Measurements from ENCODE around the gene TMEM217.
A peak's percentile ranks its signal among the peaks of the same experiment; 100 is the strongest.
"Not testable (repeated sequence)": the region's sequence is repeated elsewhere in the genome, so short reads cannot be mapped to it uniquely, and the experiment has no call there.

The TMEM217 gene

GRCh38 chr6:37209461-37210205, 48.3 kb downstream of the TMEM217 start:
- DNase-seq: no peak

GRCh38 chr6:37208793-37209192, 49.2 kb downstream of the TMEM217 start:
- no peak for DNase-seq

- DNase-seq: peak; percentile 19
Measured at GRCh38 chr6:37207903-37208456, 50.0 kb downstream of the TMEM217 start.

DNA sequence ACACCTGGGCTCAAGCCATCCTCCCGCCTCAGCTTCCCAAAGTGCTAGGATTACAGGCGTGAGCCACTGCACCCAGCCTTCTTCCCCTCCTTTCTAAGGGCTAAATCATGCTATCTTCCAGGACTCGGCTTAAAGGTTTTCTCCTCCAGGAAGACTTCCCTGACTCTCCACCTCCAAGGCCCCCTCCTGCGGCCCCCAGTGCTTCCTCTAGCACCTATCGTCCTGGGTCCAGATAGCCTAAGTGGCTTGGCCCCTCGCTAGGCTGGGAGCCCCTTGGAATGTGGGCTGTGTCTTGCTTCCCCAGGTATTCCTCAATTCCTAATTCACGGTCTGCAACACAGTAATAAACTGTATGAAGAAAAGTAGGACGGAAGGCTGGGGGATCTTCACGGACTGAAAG, 51.3 kb downstream of the TMEM217 start:
- no peak for DNase-seq

DNA sequence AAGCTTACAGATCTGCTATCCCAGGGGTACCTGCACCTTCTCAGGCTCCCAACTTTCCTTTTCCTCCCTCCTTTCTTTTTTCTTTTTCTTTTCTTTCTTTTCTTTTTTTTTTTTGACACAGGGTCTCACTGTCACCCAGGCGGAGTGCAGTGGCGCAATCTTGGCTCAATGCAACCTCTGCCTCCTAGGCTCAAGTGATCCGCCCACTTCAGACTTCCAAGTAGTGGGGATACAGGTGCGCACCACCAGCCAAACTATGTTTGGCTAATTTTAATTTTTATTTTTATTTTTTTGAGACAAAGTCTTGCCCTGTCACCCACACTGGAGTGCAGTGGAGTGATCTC, 52.0 kb downstream of the TMEM217 start:
- DNase-seq: no peak

DNA sequence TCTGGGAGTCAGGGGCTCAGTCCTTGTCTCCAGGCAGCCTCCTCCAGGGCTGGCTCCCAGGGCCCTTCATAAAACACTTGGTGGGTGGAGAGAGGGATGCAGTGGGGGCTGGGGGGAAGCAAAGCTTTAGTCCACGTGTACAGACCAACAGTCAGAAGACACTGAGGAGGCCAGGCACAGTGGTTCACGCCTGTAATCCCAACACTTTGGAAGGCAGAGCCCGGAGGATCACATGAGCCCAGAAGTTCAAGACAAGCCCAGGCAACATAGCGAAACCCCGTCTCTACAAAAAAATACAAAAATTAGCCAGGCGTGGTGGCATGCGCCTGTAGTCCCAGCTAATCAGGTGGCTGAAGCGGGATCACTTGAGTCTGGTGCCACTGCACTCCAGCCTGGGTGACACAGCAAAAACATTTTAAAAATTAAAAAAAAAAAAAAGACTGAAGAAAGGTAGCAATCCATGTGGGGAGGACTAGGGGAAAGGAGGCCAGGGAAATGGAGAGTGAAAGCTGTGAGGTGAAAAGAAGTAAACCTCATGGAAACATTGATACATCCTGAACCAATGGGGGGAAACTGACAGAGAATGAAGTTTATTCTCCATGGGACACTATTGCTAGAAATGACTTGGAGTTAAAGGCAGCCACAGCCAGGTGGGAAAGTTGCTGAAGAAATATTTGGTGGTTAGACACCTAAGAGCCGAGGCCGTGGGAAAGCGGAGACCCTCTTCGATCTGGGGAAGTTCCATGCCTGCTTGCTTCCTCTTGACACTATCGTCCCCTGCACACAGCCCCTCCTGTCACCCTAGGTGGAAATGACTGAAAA, 52.6 kb downstream of the TMEM217 start:
- DNase-seq: no peak

DNA sequence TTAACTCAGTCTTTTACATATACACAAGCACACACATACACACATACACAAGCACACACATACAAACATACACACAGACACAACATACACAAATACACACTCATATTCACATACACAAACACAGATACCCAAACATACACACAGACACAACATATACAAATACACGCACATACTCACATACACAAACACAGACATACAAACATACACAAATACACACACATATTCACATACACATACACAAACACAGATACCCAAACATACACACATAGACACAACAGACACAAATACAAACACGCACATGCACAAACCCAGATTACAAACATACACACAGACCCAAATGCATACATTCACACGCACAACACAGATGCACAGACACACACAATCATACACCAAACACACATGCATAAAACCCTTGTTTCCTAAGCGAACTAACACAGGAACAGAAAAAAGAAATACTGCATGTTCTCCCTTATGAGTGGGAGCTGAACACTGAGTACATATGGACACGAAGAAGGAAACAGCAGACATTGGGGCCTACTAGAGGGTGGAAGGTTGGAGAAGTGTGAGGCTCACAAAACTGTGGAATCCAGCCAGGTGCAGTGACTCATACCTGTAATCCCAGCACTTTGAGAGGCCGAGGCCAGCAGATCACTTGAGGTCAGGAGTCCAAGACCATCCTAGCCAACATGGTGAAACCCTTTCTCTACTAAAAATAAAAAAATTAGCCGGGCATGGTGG, 53.8 kb downstream of the TMEM217 start:
- DNase-seq: no peak

- no peak for DNase-seq
Measured at GRCh38 chr6:37202788-37203491, 55.0 kb downstream of the TMEM217 start.

- DNase-seq: no peak
Measured at GRCh38 chr6:37201726-37202125, 56.2 kb downstream of the TMEM217 start.

DNA sequence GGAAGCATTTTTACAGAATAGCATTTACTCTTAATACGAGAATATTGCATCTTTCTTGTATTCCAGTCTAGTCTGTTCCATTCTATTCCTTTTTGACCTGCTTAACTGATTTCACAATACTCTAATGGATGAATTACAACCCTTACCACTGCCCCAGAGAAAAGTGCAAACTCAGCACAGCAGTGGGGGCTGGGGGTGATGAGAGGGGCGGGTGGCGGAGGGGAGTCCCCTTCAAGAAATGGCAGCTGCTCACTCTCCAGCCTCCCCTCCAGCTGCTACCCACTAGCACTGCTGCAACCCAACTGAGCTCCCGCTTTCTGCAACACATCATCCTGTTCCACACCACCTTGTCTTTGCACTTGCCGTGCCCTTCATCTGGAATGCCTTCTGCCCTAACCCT, 57.9 kb downstream of the TMEM217 start:
- DNase-seq: no peak

DNA sequence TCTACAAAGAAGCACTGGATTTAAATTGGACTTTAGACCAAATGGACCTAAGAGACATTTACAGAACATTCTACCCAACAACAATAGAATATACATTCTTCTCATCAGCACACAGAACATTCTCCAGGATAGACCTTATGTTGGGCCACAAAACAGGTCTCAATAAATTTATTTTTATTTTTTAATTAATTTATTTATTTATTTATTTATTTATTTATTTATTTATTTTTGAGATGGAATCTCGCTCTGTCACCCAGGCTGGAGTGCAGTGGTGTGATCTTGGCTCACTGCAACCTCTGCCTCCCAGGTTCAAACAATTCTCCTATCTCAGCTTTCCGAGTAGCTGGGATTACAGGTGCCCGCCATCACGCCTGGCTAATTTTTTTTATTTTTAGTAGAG, 61.5 kb downstream of the TMEM217 start:
- not testable (repeated sequence) for DNase-seq

- DNase-seq: not testable (repeated sequence)
Measured at GRCh38 chr6:37194886-37195285, 63.1 kb downstream of the TMEM217 start.

- peak; percentile 52 for DNase-seq
Measured at GRCh38 chr6:37192666-37193065, 65.3 kb downstream of the TMEM217 start.

DNA sequence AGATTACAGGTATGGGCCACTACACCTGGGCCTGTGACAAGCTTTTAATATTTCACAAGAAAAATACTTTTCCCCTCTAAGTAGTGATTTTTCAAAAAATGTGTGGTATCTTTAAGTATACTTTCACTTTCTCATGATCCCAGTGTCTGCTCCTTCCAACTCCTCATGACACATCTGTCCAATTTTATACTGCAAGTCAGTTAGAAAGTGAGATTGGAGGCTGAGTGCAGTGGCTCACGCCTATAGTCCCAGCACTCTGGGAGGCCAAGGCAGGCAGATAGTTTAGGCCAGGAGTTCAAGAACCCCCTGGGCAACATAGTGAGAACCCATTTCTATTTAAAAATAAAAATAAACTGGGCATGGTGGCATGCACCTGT, 67.8 kb downstream of the TMEM217 start:
- DNase-seq: no peak

DNA sequence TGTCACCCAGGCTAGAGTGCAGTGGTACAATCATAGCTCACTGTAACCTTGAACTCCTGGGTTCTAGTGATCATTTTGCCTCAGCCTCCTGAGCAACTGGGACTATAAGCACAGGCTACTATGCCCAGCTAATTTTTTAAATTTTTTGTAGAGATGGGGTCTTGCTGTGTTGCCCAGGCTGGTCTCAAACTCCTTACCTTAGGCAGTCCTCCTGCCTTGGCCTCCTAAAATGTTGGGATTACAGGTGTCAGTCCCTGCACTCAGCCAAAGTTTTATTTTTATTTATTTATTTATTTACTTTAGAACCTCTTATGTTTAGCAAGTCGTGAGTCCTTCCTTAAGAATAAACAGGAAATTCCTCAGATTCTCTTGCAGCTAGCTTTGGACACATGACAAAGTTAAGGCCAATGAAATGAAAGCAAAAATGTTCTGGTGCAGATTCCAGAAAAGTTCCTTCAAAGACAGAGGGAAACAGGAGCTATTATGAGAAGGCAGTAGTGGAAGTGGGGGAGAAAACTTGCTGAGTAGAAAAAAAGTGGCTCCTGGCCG, 68.9 kb downstream of the TMEM217 start:
- DNase-seq: no peak

DNA sequence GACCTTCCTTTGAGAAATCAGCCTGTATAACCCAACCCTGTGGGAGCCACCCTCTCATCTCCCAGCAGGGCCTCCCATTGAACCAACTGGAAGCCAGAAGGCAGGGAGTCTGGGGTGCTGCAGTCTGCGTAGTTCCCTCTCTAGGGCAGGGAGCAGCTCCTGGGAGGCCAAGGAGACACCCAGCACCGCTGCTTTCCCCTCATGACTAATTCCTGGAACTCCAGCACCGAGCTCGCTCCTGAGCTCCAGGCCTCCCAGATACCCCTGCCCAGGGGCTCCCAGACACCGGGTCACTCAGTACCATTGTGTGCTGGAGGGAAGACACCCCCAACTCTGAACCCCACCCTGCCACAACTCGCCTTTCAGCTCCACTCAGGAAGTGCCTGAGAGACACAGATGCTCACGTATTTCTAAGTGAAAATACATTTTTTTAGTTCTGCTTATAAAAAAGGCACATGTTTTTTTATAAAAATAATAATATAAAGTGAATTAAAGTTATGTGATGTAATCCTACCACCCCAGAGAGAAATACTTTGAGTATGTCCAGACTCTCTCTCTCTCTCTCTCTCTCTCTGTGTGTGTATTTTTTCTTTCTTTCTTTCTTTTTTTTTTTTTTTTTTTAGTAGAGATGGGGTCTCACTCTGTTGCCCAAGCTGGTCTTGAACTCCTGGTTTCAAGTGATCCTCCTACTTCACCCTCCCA, 70.5 kb downstream of the TMEM217 start:
- DNase-seq: no peak

DNA sequence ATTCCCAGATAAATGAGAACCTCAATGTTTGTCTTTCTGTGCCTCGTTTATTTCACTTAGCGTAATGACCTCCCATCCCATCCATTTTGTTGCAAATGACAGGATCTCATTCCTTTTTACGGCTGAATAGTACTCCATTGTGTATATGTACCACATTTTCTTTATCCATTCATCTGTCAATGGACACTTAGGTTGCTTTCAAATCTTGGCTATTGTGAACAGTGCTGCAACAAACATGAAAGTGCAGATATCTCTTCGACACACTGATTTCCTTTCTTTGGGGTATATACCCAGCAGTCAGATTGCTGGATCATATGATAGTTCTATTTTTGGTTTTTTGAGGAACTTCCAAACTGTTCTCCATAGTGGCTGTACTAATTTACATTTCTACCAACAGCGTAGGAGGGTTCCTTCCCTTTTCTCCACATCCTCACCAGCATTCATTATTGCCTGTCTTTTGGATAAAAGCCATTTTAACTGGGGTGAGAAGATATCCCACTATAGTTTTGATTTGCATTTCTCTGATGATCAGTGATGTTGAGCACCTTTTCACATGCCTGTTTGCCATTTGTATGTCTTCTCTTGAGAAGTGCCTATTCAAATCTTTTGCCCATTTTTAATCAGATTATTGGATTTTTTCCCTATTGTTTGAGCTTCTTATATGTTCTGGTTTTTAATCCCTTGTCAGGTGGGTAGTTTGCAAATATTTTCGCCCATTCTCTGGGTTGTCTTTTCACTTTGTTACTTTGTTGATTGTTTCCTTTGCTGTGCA, 71.8 kb downstream of the TMEM217 start:
- DNase-seq: not testable (repeated sequence)

DNA sequence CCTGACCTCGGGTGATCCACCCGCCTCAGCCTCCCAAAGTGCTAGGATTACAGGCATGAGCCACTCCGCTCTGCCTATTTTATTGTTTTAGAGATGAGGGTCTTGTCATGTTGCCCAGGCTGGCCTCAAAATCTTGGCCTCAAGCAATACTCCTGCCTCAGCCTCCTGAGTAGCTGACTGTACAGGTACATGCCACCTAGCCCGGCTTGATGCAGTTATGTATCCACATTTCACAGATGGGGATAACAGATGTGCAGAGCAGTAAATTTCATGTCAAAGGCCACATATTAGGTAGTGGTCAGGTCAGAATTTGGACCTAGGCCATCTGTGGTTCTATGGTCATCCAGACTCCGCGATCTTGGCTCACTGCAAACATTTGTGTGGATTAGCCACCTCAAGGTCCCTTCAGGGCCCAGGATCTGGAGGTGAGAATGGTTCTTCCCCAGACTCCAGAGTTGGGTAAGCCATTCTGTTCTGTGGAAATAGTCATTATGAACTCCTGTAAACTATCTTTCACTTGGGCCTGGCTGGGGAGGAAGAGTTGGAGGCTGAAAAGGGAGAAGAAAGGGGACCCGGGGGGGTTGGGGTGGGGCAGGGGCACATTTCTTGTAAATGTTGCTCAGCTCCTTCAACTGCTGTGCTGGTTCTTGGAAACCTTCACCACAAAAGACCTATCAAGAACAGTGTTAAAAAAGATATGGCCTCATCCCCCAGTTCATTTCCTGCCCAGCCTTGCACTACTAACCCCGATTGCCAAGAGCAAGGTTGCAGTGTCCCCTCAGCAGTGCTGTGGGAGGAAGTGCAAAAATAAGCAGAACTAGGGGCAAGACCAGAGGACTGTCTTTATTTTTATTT, 75.0 kb downstream of the TMEM217 start:
- DNase-seq: no peak

DNA sequence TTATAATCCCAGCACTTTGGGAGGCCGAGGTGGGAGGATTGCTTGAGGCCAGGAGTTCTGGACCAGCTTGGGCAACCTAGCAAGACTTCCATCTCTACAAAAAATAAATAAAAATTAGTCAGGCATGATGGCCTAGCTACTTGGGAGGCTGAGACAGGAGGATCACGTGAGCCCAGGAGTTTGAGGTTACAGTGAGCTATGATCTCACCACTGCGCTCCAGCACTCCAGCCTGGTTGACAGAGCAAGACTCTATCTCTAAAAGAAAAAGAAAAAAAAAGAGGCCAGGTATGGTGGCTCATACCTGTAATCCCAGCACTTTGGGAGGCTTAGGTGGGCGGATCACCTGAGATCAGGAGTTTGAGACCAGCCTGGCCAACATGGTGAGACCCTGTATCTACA, 77.3 kb downstream of the TMEM217 start:
- DNase-seq: not testable (repeated sequence)

GRCh38 chr6:37180075-37180474, 77.9 kb downstream of the TMEM217 start:
- no peak for DNase-seq
